H9 (cell line): Measurements from ENCODE around the gene SPRR2B. TPM values are rescaled to one million over a fixed set of nuclear protein-coding genes. Genes with fewer than 3 reads are reported as not detected.
"Not testable (repeated sequence)": the region's sequence is repeated elsewhere in the genome, so short reads cannot be mapped to it uniquely, and the experiment has no call there.

Experiments
- DNase-seq: peaks from one replicate; pipeline ENCODE4 v3.0.0-alpha.2; 2017
- H2AFZ ChIP-seq: one replicate; pipeline ENCODE4 v1.6.1; 2013; ENCODE audit warnings: mild to moderate bottlenecking, low read length, control low read depth, moderate library complexity
- H2AK5ac ChIP-seq: 2 replicates; pipeline ENCODE4 v1.6.1; 2013; ENCODE audit warnings: low read length, control low read depth, mixed read lengths; ENCODE audit not compliant: insufficient read length
- H2BK120ac ChIP-seq: one replicate; pipeline ENCODE4 v1.6.1; 2013; ENCODE audit warnings: low read depth, mild to moderate bottlenecking, low read length, control low read depth, inconsistent platforms; ENCODE audit not compliant: poor library complexity, severe bottlenecking
- H2BK12ac ChIP-seq: 2 replicates; pipeline ENCODE4 v1.6.1; 2013; ENCODE audit warnings: low read length, control low read depth, mixed read lengths, low read depth; ENCODE audit not compliant: insufficient read length
- H2BK15ac ChIP-seq: 2 replicates; pipeline ENCODE4 v1.6.1; 2013; ENCODE audit warnings: low read depth, low read length, control low read depth
- H2BK20ac ChIP-seq: one replicate; pipeline ENCODE4 v1.6.1; 2013; ENCODE audit warnings: low read depth, mild to moderate bottlenecking, low read length, control low read depth, inconsistent platforms; ENCODE audit not compliant: poor library complexity, severe bottlenecking
- H2BK5ac ChIP-seq: 2 replicates; pipeline ENCODE4 v1.6.1; 2013; ENCODE audit warnings: low read length, control low read depth, mixed read lengths; ENCODE audit not compliant: insufficient read length
- H3K14ac ChIP-seq: 2 replicates; pipeline ENCODE4 v1.6.1; 2013; ENCODE audit warnings: low read length, control low read depth; ENCODE audit not compliant: insufficient read depth
- H3K18ac ChIP-seq: 2 replicates; pipeline ENCODE4 v1.6.1; 2013; ENCODE audit warnings: low read depth, mild to moderate bottlenecking, mixed read lengths, low read length, control low read depth; ENCODE audit not compliant: insufficient read length
- H3K23ac ChIP-seq: 2 replicates; pipeline ENCODE4 v1.6.1; 2013; ENCODE audit warnings: low read length, control low read depth, mixed read lengths, low read depth; ENCODE audit not compliant: insufficient read length
- H3K23me2 ChIP-seq: 2 replicates; pipeline ENCODE4 v1.6.1; 2013; ENCODE audit warnings: low read depth, mild to moderate bottlenecking, mixed read lengths, low read length, control low read depth; ENCODE audit not compliant: insufficient read length, poor library complexity, severe bottlenecking
- H3K27ac ChIP-seq: 2 replicates; pipeline ENCODE4 v1.5.1; 2013; ENCODE audit warnings: low read length, control low read depth, mixed read lengths, low read depth; ENCODE audit not compliant: insufficient read length
- H3K27me3 ChIP-seq: 2 replicates; pipeline ENCODE4 v1.6.1; 2013; ENCODE audit warnings: low read length, control low read depth, inconsistent platforms; ENCODE audit not compliant: insufficient read depth
- H3K4ac ChIP-seq: 2 replicates; pipeline ENCODE4 v1.6.1; 2013; ENCODE audit warnings: low read depth, mild to moderate bottlenecking, control low read depth, inconsistent platforms, low read length, moderate library complexity
- H3K4me1 ChIP-seq: 2 replicates; pipeline ENCODE4 v1.6.1; 2013; ENCODE audit warnings: low read length, control low read depth, inconsistent platforms; ENCODE audit not compliant: insufficient read depth
- H3K4me2 ChIP-seq: 2 replicates; pipeline ENCODE4 v1.6.1; 2013; ENCODE audit warnings: low read length, control low read depth, mixed read lengths; ENCODE audit not compliant: insufficient read length, insufficient read depth
- H3K56ac ChIP-seq: 2 replicates; pipeline ENCODE4 v1.6.1; 2013; ENCODE audit warnings: low read depth, mild to moderate bottlenecking, mixed read lengths, low read length, control low read depth; ENCODE audit not compliant: insufficient read length
- H3K79me1 ChIP-seq: 2 replicates; pipeline ENCODE4 v1.6.1; 2013; ENCODE audit warnings: low read depth, mild to moderate bottlenecking, moderate library complexity, low read length, control low read depth, inconsistent platforms; ENCODE audit not compliant: insufficient read depth, poor library complexity, severe bottlenecking
- H3K79me2 ChIP-seq: 2 replicates; pipeline ENCODE4 v1.6.1; 2013; ENCODE audit warnings: low read length, control low read depth, inconsistent platforms; ENCODE audit not compliant: insufficient read depth
- H3K9ac ChIP-seq: 2 replicates; pipeline ENCODE4 v1.6.1; 2013; ENCODE audit warnings: low read length, control low read depth, mixed read lengths; ENCODE audit not compliant: insufficient read length; ENCODE audit errors: extremely low read depth
- H3K9me3 ChIP-seq: one replicate; pipeline ENCODE4 v1.6.1; 2013; ENCODE audit warnings: low read depth, low read length, inconsistent platforms; ENCODE audit not compliant: control insufficient read depth
- H3T11ph ChIP-seq: one replicate; pipeline ENCODE4 v1.6.1; 2013; ENCODE audit warnings: mild to moderate bottlenecking, low read length, control low read depth, inconsistent platforms
- H4K20me1 ChIP-seq: one replicate; pipeline ENCODE4 v1.6.1; 2013; ENCODE audit not compliant: control insufficient read depth, insufficient read length, insufficient read depth
- H4K5ac ChIP-seq: 2 replicates; pipeline ENCODE4 v1.6.1; 2013; ENCODE audit warnings: low read depth, mild to moderate bottlenecking, mixed read lengths, low read length, control low read depth; ENCODE audit not compliant: insufficient read length
- H4K8ac ChIP-seq: replicated peaks from 2 replicates; pipeline ENCODE4 v1.6.1; 2013; ENCODE audit warnings: low read length, control low read depth, mixed read lengths, low read depth; ENCODE audit not compliant: insufficient read length
- H4K91ac ChIP-seq: 2 replicates; pipeline ENCODE4 v1.6.1; 2013; ENCODE audit warnings: low read depth, mild to moderate bottlenecking, moderate library complexity, mixed read lengths, low read length, control low read depth; ENCODE audit not compliant: insufficient read length
- H3K27ac Mint-ChIP-seq, 3 experiments: 2 replicates in 2 of 3; 3 replicates in 1 of 3; pipeline ENCODE4 v1.8.0; 2020 to 2021; ENCODE audit warnings: mixed read lengths in 3 of 3, mild to moderate bottlenecking in 1 of 3, moderate library complexity in 1 of 3
- H3K27me3 Mint-ChIP-seq: 2 replicates; pipeline ENCODE4 v1.8.0; 2021; ENCODE audit warnings: low read depth, mild to moderate bottlenecking, moderate library complexity, mixed read lengths
- H3K36me3 Mint-ChIP-seq, 3 experiments: 2 replicates in 2 of 3; 3 replicates in 1 of 3; pipeline ENCODE4 v1.8.0; 2020 to 2021; ENCODE audit warnings: low read depth in 3 of 3, mixed read lengths in 3 of 3; ENCODE audit not compliant: insufficient read depth in 1 of 3
- H3K4me1 Mint-ChIP-seq, 2 experiments: 2 replicates each; pipeline ENCODE4 v1.8.0; 2020; ENCODE audit warnings: mixed read lengths in 2 of 2
- H3K4me3 Mint-ChIP-seq, 2 experiments: 2 replicates in 1 of 2; 3 replicates in 1 of 2; pipeline ENCODE4 v1.8.0; 2020 to 2021; ENCODE audit warnings: mild to moderate bottlenecking in 2 of 2, mixed read lengths in 2 of 2, moderate library complexity in 1 of 2
- H3K9me3 Mint-ChIP-seq, 2 experiments: 2 replicates in 1 of 2; 3 replicates in 1 of 2; pipeline ENCODE4 v1.8.0; 2020; ENCODE audit warnings: mild to moderate bottlenecking in 2 of 2, mixed read lengths in 2 of 2, moderate library complexity in 1 of 2
- WGBS: extraction: QIAGEN DNeasy Blood & Tissue Kit; methylation state at CpG from one replicate; pipeline ENCODE4 v1.1.7; 2013; ENCODE audit warnings: missing lambda C conversion rate, low lambda C conversion rate, mixed read lengths; ENCODE audit not compliant: insufficient read length; ENCODE audit errors: extremely low coverage; 5-methylcytosine and 5-hydroxymethylcytosine counted together
- total RNA-seq: library from RNA; stranded (reverse); gene quantifications from 2 replicates; pipeline ENCODE4 v1.2.1, GENCODE V29; 2021
- TF ChIP-seq, protein P1 (sequence below): fragments of 200-600 bp; sonication (generic); conservative IDR thresholded peaks from 3 replicates; pipeline ENCODE4 v1.8.0; 2021; ENCODE audit warnings: antibody characterized with exemption, mild to moderate bottlenecking

The SPRR2B gene
- total RNA-seq, 1 experiment from 2014 or later, result not detected

DNA sequence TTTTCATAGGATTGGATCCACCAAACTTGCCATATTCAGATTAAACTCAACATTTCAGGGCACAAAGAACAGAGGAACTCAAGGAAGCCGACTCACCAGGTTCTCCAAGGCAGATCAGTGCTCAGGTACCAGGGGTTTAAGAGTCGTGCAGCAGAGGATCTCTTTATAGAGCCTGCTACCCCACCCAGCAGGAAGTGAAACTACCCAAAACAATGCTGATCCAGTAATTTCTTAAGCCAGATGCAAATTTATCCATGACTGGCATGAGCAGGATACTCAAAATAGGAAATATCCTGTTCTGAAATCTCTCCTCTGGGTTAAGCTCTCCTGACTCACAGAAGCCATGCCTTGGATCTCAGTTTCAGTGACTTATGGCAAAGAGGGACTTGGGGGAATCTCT lies 14.0 kb downstream of the SPRR2B start, which contains the start of gene SPRR2A:
TSS of gene SPRR2A (minus strand) at position 138 of the 400 bp plus-strand sequence. CDS start 777 bp downstream, outside the sequence.
- Histone ChIP-seq H4K91ac (no peak within 1 kb of the TSS), H3K23me2 (no peaks in the 10 kb centered on the region), H4K5ac (no peak within 1 kb of the TSS), H2BK15ac (no peak within 1 kb of the TSS), H2BK5ac (no peak within 1 kb of the TSS), H2BK120ac (no peak within 1 kb of the TSS), H3K9ac (no peak within 1 kb of the TSS), H3K4me2 (no peak within 1 kb of the TSS), H3K18ac (no peak within 1 kb of the TSS), H3T11ph (no peak within 1 kb of the TSS), H3K14ac (no peak within 1 kb of the TSS), H4K20me1 (no peaks in the 10 kb centered on the region), H4K8ac (no peak within 1 kb of the TSS), H2BK12ac (no peak within 1 kb of the TSS), H3K9me3 (no peaks in the 10 kb centered on the region), H3K79me2 (no peaks in the 10 kb centered on the region), H3K79me1 (no peaks in the 10 kb centered on the region), H3K56ac (no peak within 1 kb of the TSS), H3K27me3 (no peaks in the 10 kb centered on the region), H3K23ac (no peak within 1 kb of the TSS), H3K27ac (no peak within 1 kb of the TSS), H2AFZ (no peak within 1 kb of the TSS), H2BK20ac (no peak within 1 kb of the TSS), H2AK5ac (no peak within 1 kb of the TSS), H3K4me1 (no peaks in the 10 kb centered on the region), H3K4ac (no peak within 1 kb of the TSS)
- Mint-ChIP-seq H3K27me3 (peaks cover 1% of the 10 kb centered on the region; the same call in 1 of the 2 replicates), H3K27ac (no peak within 1 kb of the TSS), H3K4me3 (no peak within 1 kb of the TSS), H3K9me3 (peaks cover 3 to 5% of the 10 kb centered on the region in 2 experiments; a peak in 4 of 5 replicates), H3K36me3 (no peaks in the 10 kb centered on the region), H3K4me1 (peaks cover 0 to 2% of the 10 kb centered on the region in 2 experiments; a peak in 1 of 4 replicates)
- DNase-seq, result no peak
- WGBS, result no CpG with 5 or more reads among the region's 2 CpGs
- TF ChIP-seq, protein P1, sequence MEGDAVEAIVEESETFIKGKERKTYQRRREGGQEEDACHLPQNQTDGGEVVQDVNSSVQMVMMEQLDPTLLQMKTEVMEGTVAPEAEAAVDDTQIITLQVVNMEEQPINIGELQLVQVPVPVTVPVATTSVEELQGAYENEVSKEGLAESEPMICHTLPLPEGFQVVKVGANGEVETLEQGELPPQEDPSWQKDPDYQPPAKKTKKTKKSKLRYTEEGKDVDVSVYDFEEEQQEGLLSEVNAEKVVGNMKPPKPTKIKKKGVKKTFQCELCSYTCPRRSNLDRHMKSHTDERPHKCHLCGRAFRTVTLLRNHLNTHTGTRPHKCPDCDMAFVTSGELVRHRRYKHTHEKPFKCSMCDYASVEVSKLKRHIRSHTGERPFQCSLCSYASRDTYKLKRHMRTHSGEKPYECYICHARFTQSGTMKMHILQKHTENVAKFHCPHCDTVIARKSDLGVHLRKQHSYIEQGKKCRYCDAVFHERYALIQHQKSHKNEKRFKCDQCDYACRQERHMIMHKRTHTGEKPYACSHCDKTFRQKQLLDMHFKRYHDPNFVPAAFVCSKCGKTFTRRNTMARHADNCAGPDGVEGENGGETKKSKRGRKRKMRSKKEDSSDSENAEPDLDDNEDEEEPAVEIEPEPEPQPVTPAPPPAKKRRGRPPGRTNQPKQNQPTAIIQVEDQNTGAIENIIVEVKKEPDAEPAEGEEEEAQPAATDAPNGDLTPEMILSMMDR, result no peak

DNA sequence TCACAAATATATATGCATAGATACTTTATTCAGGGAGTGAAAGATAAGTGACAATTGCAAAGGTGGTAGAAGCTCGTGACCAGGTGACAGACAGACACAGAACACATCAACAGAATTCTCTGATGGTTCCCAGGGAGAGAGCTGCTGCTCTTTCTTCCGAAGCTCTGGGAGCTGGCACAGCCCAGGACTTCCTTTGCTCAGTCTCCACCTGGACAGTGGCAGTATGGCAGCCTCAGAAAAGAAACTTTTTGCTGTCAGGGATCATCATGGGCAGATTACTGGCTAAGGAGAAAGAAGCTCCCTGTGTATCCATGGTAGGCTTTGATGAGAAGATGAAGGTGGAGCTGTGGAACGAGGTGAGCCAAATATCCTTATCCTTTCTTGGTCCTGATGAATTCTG lies 15.3 kb downstream of the SPRR2B start:
- not testable (repeated sequence) for H4K20me1 ChIP-seq, H2BK20ac ChIP-seq, H3K79me1 ChIP-seq, H3T11ph ChIP-seq, H3K9me3 Mint-ChIP-seq, H2AFZ ChIP-seq, H3K23ac ChIP-seq, H3K4me3 Mint-ChIP-seq, H2BK5ac ChIP-seq, H2AK5ac ChIP-seq, H3K14ac ChIP-seq, H3K27me3 ChIP-seq, H3K18ac ChIP-seq, H4K91ac ChIP-seq, H2BK15ac ChIP-seq, H3K79me2 ChIP-seq, H2BK120ac ChIP-seq, H2BK12ac ChIP-seq, H3K4me1 ChIP-seq, H3K56ac ChIP-seq, H3K4ac ChIP-seq, H3K27ac Mint-ChIP-seq, H3K9me3 ChIP-seq, DNase-seq, H4K5ac ChIP-seq, H3K36me3 Mint-ChIP-seq, H3K23me2 ChIP-seq, H3K9ac ChIP-seq, H3K27ac ChIP-seq, H3K27me3 Mint-ChIP-seq, H3K4me2 ChIP-seq, H3K4me1 Mint-ChIP-seq, H4K8ac ChIP-seq
- WGBS, result no CpG with 5 or more reads among the region's 3 CpGs
